Measurements from ENCODE around the gene CFAP299.

- TF ChIP-seq POLR2A (IDR thresholded peaks at IDR 0.05) (no peak), CTCF (IDR thresholded peaks at IDR 0.05) (no peak)
Observed at GRCh38 chr4:80434238-80434637, 98.7 kb downstream of the CFAP299 start.

All from right lobe of liver (tissue), 4 donors.